Measurements from ENCODE around the gene TYMP. TPM values are rescaled to one million over a fixed set of nuclear protein-coding genes. Genes with fewer than 3 reads are reported as not detected.
A peak's percentile ranks its signal among the peaks of the same experiment; 100 is the strongest.

TYMP gene
- total and polyA plus RNA-seq, 8 donors, result 5.8 to 68.6 (median 23.5) TPM

- Histone ChIP-seq H3K27ac (peak overlapping the region; percentile 65 to 94 (median 84)), H3K9me3 (no peaks in the 10 kb centered on the region), H3K36me3 (no peaks in the 10 kb centered on the region), H3K4me3 (peak overlapping the region; percentile 10 to 60 (median 34)), H3K4me1 (peaks cover 0 to 20% (median 15%) of the 10 kb centered on the region in 3 donors), H3K27me3 (peaks cover 0 to 9% (median 0%) of the 10 kb centered on the region in 4 donors)
- no peak for TF ChIP-seq CTCF (IDR thresholded peaks at IDR 0.05)
- ATAC-seq (peak in 2 of 4 donors; percentile 0), DNase-seq (peak in 1 of 6 donors; percentile 44), FAIRE-seq (no peak)
- intact Hi-C loops (cut with DNase I), result no loop called here
- WGBS, 2 donors, result 6% methylated on average over 17 to 21 of the region's 21 CpGs
Observed at GRCh38 chr22:50530580-50530876, 716 bp upstream of the TYMP start.

- no peak for FAIRE-seq
Observed at GRCh38 chr22:50529416-50529896, 356 bp downstream of the TYMP start.

GRCh38 chr22:50528682-50529415 is 963 bp downstream of the TYMP start:
- intact Hi-C loops (cut with DNase I), result no loop called here
- Histone ChIP-seq H3K4me1 (peaks cover 7 to 26% (median 20%) of the 10 kb centered on the region in 3 donors), H3K9me3 (no peaks in the 10 kb centered on the region), H3K36me3 (no peaks in the 10 kb centered on the region), H3K27me3 (peaks cover 0 to 9% (median 0%) of the 10 kb centered on the region in 4 donors), H3K27ac (peak overlapping the region; percentile 31 to 94 (median 84)), H3K4me3 (peak overlapping the region in 2 of 4 donors; percentile 26 to 60)
- WGBS, 2 donors, result 59 to 64% methylated on average over 13 to 15 of the region's 15 CpGs
- ATAC-seq (no peak), FAIRE-seq (no peak), DNase-seq (peak in 2 of 6 donors; percentile 57 to 60)
- TF ChIP-seq CTCF (IDR thresholded peaks at IDR 0.05), result no peak

More at GRCh38 chr22:50529416-50529896, 356 bp downstream of the TYMP start:
- ATAC-seq (no peak), DNase-seq (peak in 3 of 6 donors; percentile 57 to 88 (median 68))
- H3K36me3 ChIP-seq, result no peaks in the 10 kb centered on the region
- no peak for TF ChIP-seq CTCF (IDR thresholded peaks at IDR 0.05)
- H3K9me3 ChIP-seq, result no peaks in the 10 kb centered on the region
- peaks cover 2 to 21% (median 16%) of the 10 kb centered on the region in 3 donors for H3K4me1 ChIP-seq
- 22 to 24% methylated on average over 47 to 50 of the region's 50 CpGs for WGBS, 2 donors
- H3K4me3 ChIP-seq, result peak overlapping the region in 3 of 4 donors; percentile 26 to 60 (median 41)
- peak overlapping the region; percentile 31 to 94 (median 84) for H3K27ac ChIP-seq
- intact Hi-C loops (cut with DNase I), result no loop called here
- peaks cover 0 to 9% (median 0%) of the 10 kb centered on the region in 4 donors for H3K27me3 ChIP-seq

GRCh38 chr22:50527921-50528681 is 1.7 kb downstream of the TYMP start:
- ATAC-seq (no peak), DNase-seq (peak in 1 of 6 donors; percentile 37), FAIRE-seq (no peak)
- Histone ChIP-seq H3K27me3 (peaks cover 0 to 9% (median 0%) of the 10 kb centered on the region in 4 donors), H3K4me1 (peaks cover 7 to 20% (median 19%) of the 10 kb centered on the region in 3 donors), H3K4me3 (peak overlapping the region in 1 of 4 donors; percentile 60), H3K9me3 (no peaks in the 10 kb centered on the region), H3K27ac (peak overlapping the region in 1 of 4 donors; percentile 17), H3K36me3 (peaks cover 0 to 6% (median 4%) of the 10 kb centered on the region in 3 donors)
- intact Hi-C loops (cut with DNase I), result no loop called here
- WGBS, 2 donors, result 87 to 89% methylated on average over 18 of the region's 18 CpGs
- no peak for TF ChIP-seq CTCF (IDR thresholded peaks at IDR 0.05)

Data from pancreas (tissue), 10 donors.